SH-SY5Y (cell line): ENCODE results near the gene CETP.

Source experiments
- GATA2 ChIP-seq: IDR thresholded peaks from 2 replicates; pipeline ENCODE4 v1.6.1; 2011; ENCODE audit warnings: mild to moderate bottlenecking, low read depth, low read length
- GATA3 ChIP-seq: IDR thresholded peaks from 2 replicates; pipeline ENCODE4 v1.6.1; 2011; ENCODE audit warnings: low read depth, mild to moderate bottlenecking, low read length, moderate library complexity

GRCh38 chr16:56987692-56988091 is 25.9 kb downstream of the CETP start:
- no peak for TF ChIP-seq GATA2
- no peak for TF ChIP-seq GATA3
